HepG2 (cell line): Measurements from ENCODE around the gene BCL6B. TPM values are rescaled to one million over a fixed set of nuclear protein-coding genes. Genes with fewer than 3 reads are reported as not detected.

Source experiments
- ATAC-seq: fragments of 200-7000 bp; cut with Tn5 transposase; 3 replicates; pipeline ENCODE4 v1.9.1; 2020; ENCODE audit warnings: mild to moderate bottlenecking, moderate library complexity
- BruUV-seq: library from RNA; stranded (reverse); fragments of 400-500 nt; replicated peaks from 2 replicates; lab custom pipeline; 2021; lab: Mats Ljungman, UMichigan
- CTCF ChIA-PET: fragments of 300-600 bp; formaldehyde crosslinking; extraction: SDS; loops from one replicate; lab custom pipeline; 2021; ENCODE audit warnings: low total read pairs, inconsistent platforms, low intra/inter-chr PET ratio; lab: Yijun Ruan, JAX
- POLR2A ChIA-PET: fragments of 350-600 bp; sonication (Branson Sonifier 250); formaldehyde crosslinking; loops from one replicate; lab custom pipeline; 2020; ENCODE audit warnings: antibody characterized with exemption, inconsistent platforms; lab: Yijun Ruan, JAX
- DNase-seq: peaks from one replicate; pipeline ENCODE4 v3.0.0-alpha.2; 2015; ENCODE audit warnings: low spot score
- FAIRE-seq: peaks from 3 replicates; lab custom pipeline; 2011; peaks lifted over from hg19 to GRCh38; lab: Jason Lieb, UNC
- H2AFZ ChIP-seq: one replicate; pipeline ENCODE4 v1.6.1; 2011; ENCODE audit warnings: low read length, inconsistent platforms
- H3K27ac ChIP-seq: fragments of 300-600 bp; 3 replicates; pipeline ENCODE4 v1.8.0; 2011; ENCODE audit warnings: mixed run types, mild to moderate bottlenecking, mixed read lengths, low read length, inconsistent platforms; ENCODE audit not compliant: insufficient read depth; ENCODE audit errors: extremely low read length
- H3K27me3 ChIP-seq, 2 experiments: fragments of 200-600 bp in 1 of 2; 2 replicates in 1 of 2; 3 replicates in 1 of 2; pipeline versions ENCODE4 v1.6.0 to v1.8.0; 2011; ENCODE audit warnings: low read length in 2 of 2, mild to moderate bottlenecking in 2 of 2, moderate library complexity in 2 of 2, inconsistent platforms in 1 of 2; ENCODE audit not compliant: insufficient read depth in 2 of 2, control insufficient read depth in 1 of 2
- H3K36me3 ChIP-seq, 2 experiments: fragments of 200-600 bp in 1 of 2; replicated peaks in 1 of 2; 2 replicates in 1 of 2; 3 replicates in 1 of 2; pipeline versions ENCODE4 v1.5.1 to v1.8.0; 2011; ENCODE audit warnings: low read length in 2 of 2, inconsistent platforms in 1 of 2; ENCODE audit not compliant: insufficient read depth in 2 of 2, control insufficient read depth in 1 of 2
- H3K4me1 ChIP-seq: 2 replicates; pipeline ENCODE4 v1.5.1; 2012; ENCODE audit warnings: low read length, inconsistent platforms; ENCODE audit not compliant: insufficient read depth
- H3K4me2 ChIP-seq: 2 replicates; pipeline ENCODE4 v1.6.0; 2011; ENCODE audit warnings: low read depth, low read length, inconsistent platforms
- H3K4me3 ChIP-seq, 3 experiments: fragments of 200-600 bp in 1 of 3; sonication (generic), shearing (Covaris generic) in 1 of 3; replicated peaks in 1 of 3; 2 replicates each; pipeline ENCODE4 v1.5.1; 2011 to 2016; ENCODE audit warnings: low read length in 3 of 3, inconsistent platforms in 2 of 3, low read depth in 2 of 3, mild to moderate bottlenecking in 2 of 3, control low read depth in 1 of 3, mixed read lengths in 1 of 3; ENCODE audit not compliant: insufficient read depth in 1 of 3
- H3K79me2 ChIP-seq: one replicate; pipeline ENCODE4 v1.6.1; 2011; ENCODE audit warnings: low read length, inconsistent platforms; ENCODE audit not compliant: insufficient read depth
- H3K9ac ChIP-seq: 2 replicates; pipeline ENCODE4 v1.6.0; 2011; ENCODE audit warnings: mild to moderate bottlenecking, low read depth, low read length, inconsistent platforms; ENCODE audit not compliant: insufficient read depth
- H3K9me3 ChIP-seq: 2 replicates; pipeline ENCODE4 v1.5.1; 2012; ENCODE audit warnings: mild to moderate bottlenecking, low read length
- H4K20me1 ChIP-seq: 2 replicates; pipeline ENCODE4 v1.6.0; 2011; ENCODE audit warnings: inconsistent platforms, mild to moderate bottlenecking, low read length, moderate library complexity; ENCODE audit not compliant: insufficient read depth
- HCFC1 ChIP-seq: fragments of 150-350 bp; IDR thresholded peaks from 2 replicates; pipeline ENCODE4 v1.6.1; 2014; ENCODE audit warnings: low read depth, low read length
- HIVEP1 ChIP-seq: sonication (generic); formaldehyde crosslinking; IDR thresholded peaks from 2 replicates; pipeline ENCODE4 v1.4.0; 2020; ENCODE audit warnings: mild to moderate bottlenecking, missing genetic modification reagents
- HNF4A ChIP-seq: sonication (generic); formaldehyde crosslinking; IDR thresholded peaks from 2 replicates; pipeline ENCODE4 v1.4.0; 2020; ENCODE audit warnings: missing genetic modification reagents
- HNRNPLL ChIP-seq: fragments of 200-400 bp; formaldehyde crosslinking; IDR thresholded peaks from 2 replicates; pipeline ENCODE4 v1.6.1; 2017; ENCODE audit warnings: mild to moderate bottlenecking, low read depth, low read length; ENCODE audit not compliant: poor library complexity, severe bottlenecking
- PLSCR1 ChIP-seq: sonication (generic); formaldehyde crosslinking; IDR thresholded peaks from 2 replicates; pipeline ENCODE4 v1.5.0; 2020; ENCODE audit warnings: missing genetic modification reagents, mild to moderate bottlenecking, borderline replicate concordance
- POLR2G ChIP-seq: fragments of 200-400 bp; formaldehyde crosslinking; IDR thresholded peaks from 2 replicates; pipeline ENCODE4 v1.6.1; 2018; ENCODE audit warnings: mild to moderate bottlenecking, low read depth, low read length, moderate library complexity
- RFXANK ChIP-seq: IDR thresholded peaks from 2 replicates; pipeline ENCODE4 v1.6.1; 2016
- ZNF121 ChIP-seq: sonication (generic); formaldehyde crosslinking; IDR thresholded peaks from 2 replicates; pipeline ENCODE4 v1.5.0; 2020; ENCODE audit warnings: mild to moderate bottlenecking, missing genetic modification reagents
- ZNF331 ChIP-seq: sonication (generic); formaldehyde crosslinking; IDR thresholded peaks from 2 replicates; pipeline ENCODE4 v1.4.0; 2020; ENCODE audit warnings: missing genetic modification reagents
- ZNF460 ChIP-seq: sonication (generic); formaldehyde crosslinking; IDR thresholded peaks from 2 replicates; pipeline ENCODE4 v1.5.1; 2020; ENCODE audit warnings: missing genetic modification reagents, mild to moderate bottlenecking, borderline replicate concordance
- ZNF7 ChIP-seq: IDR thresholded peaks from 2 replicates; pipeline ENCODE4 v1.6.1; 2016; ENCODE audit warnings: missing biosample characterization, missing genetic modification reagents
- ZNF720 ChIP-seq: sonication (generic); formaldehyde crosslinking; IDR thresholded peaks from 2 replicates; pipeline ENCODE4 v1.4.0; 2020; ENCODE audit warnings: missing genetic modification reagents
- WGBS: methylation state at CpG from one replicate; pipeline ENCODE4 v1.1.6; 2017; ENCODE audit warnings: low lambda C conversion rate; 5-methylcytosine and 5-hydroxymethylcytosine counted together
- in situ Hi-C: cut with HindIII; loops from 2 replicates; pipeline ENCODE4 v1.10.0; 2017; ENCODE audit warnings: low pct_unique_long_range_greater_than_20kb; ENCODE audit not compliant: extremely low pct_ligation_motif_present
- intact Hi-C: fragments of 100-400 bp; cut with micrococcal nuclease; formaldehyde crosslinking; loops from one replicate; pipeline ENCODE4 v1.10.0; 2022; ENCODE audit not compliant: unreplicated experiment
- polyA plus RNA-seq, 8 experiments: library from polyadenylated mRNA; depleted of rRNA in 3 of 8; stranded (reverse) in 7 of 8; unstranded in 1 of 8; fragments of >200 nt; fragmentation: Illumina TruSeq in 4 of 8; extraction: Trizol in 4 of 8; gene quantifications; 2 replicates each; pipeline versions ENCODE4 v1.2.1 to v1.2.3, GENCODE V29; 2011 to 2016; ENCODE audit warnings: low read depth in 4 of 8, missing spikeins in 1 of 8, mixed read lengths in 1 of 8; ENCODE audit not compliant: insufficient read depth in 1 of 8
- total RNA-seq, 5 experiments: library from RNA; depleted of rRNA; stranded (reverse); fragments of >200 nt; fragmentation: Illumina TruSeq; extraction: Trizol; gene quantifications; 2 replicates each; pipeline ENCODE4 v1.2.3, GENCODE V29; 2016; ENCODE audit warnings: low read depth in 1 of 5
- TF ChIP-seq, protein P1 (sequence below): sonication (generic); formaldehyde crosslinking; IDR thresholded peaks from 2 replicates; pipeline ENCODE4 v1.8.0; 2022; ENCODE audit warnings: mild to moderate bottlenecking, missing genetic modification reagents; ENCODE audit not compliant: insufficient replicate concordance

BCL6B gene
- total and polyA plus RNA-seq, 2 of the 13 experiments (the other 11 are each of a cell fraction or from before 2014, with no cell fraction given) = not detected

- ChIA-PET POLR2A (interaction anchor here (1.0 kb wide), 1 partner anchor 139 kb away, joined by 8 read pairs; the partner anchor contains the start of gene ASGR1), CTCF (no interaction called here)
- TF ChIP-seq HNF4A (CRISPR knock-in tag) (no peak), RFXANK (CRISPR knock-in tag) (no peak), ZNF121 (0 out of 2 replicates have a peak, but pooled peaks have one; percentile 52)
- H3K36me3 ChIP-seq = no peaks in the 10 kb centered on the region
- BruUV-seq = no TSS peak
- in situ Hi-C loops = loop anchor here (10.0 kb wide), 1 partner anchor 245 kb away; the partner anchor contains the start of gene SLC2A4
- 90% methylated on average over 5 of the region's 5 CpGs for WGBS
- intact Hi-C loops = no loop called here
- H3K79me2 ChIP-seq = peaks cover 13% of the 10 kb centered on the region
- H2AFZ ChIP-seq = no peak overlapping the region
- FAIRE-seq = no peak
- no peaks in the 10 kb centered on the region; a peak in 1 of 5 replicates for H3K27me3 ChIP-seq
- H3K4me2 ChIP-seq = peak overlapping the region; percentile 94
- peak overlapping the region in 2 of 3 experiments; percentile 24 to 32; a peak in 3 of 6 replicates for H3K4me3 ChIP-seq
- peak overlapping the region; percentile 74 for H3K27ac ChIP-seq
- DNase-seq = no peak
- H3K4me1 ChIP-seq = peaks cover 37% of the 10 kb centered on the region
- no peak overlapping the region for H3K9ac ChIP-seq
- H3K9me3 ChIP-seq = no peaks in the 10 kb centered on the region
- H4K20me1 ChIP-seq = no peaks in the 10 kb centered on the region
- no peak for ATAC-seq
These were observed 17.0 kb downstream of the BCL6B start for GRCh38 chr17:7039832-7040231.

- no peaks in the 10 kb centered on the region for H3K9me3 ChIP-seq
- no peaks in the 10 kb centered on the region for H3K36me3 ChIP-seq
- no peak overlapping the region for H3K4me3 ChIP-seq
- FAIRE-seq = no peak
- BruUV-seq = no TSS peak
- peaks cover 50% of the 10 kb centered on the region for H3K4me1 ChIP-seq
- DNase-seq = no peak
- no peak overlapping the region for H3K4me2 ChIP-seq
- ATAC-seq = no peak
- POLR2A ChIA-PET = no interaction called here
- CTCF ChIA-PET = no interaction called here
- WGBS = 83% methylated on average over 16 of the region's 43 CpGs
- no peak overlapping the region for H3K27ac ChIP-seq
- H3K9ac ChIP-seq = no peak overlapping the region
- intact Hi-C loops = no loop called here
- H3K79me2 ChIP-seq = peaks cover 4% of the 10 kb centered on the region
- no peaks in the 10 kb centered on the region for H4K20me1 ChIP-seq
- no peak overlapping the region for H2AFZ ChIP-seq
- in situ Hi-C loops = loop anchor here (10.0 kb wide), 1 partner anchor 243 kb away; the partner anchor contains the start of gene SLC2A4
- no peaks in the 10 kb centered on the region; a peak in 1 of 5 replicates for H3K27me3 ChIP-seq
- no peak for TF ChIP-seq HNRNPLL
- no peak for TF ChIP-seq ZNF7 (CRISPR knock-in tag)
- no peak for TF ChIP-seq ZNF460 (CRISPR knock-in tag)
- 0 out of 2 replicates have a peak, but pooled peaks have one; percentile 20 for TF ChIP-seq POLR2G
- TF ChIP-seq ZNF331 (CRISPR knock-in tag) = no peak
- no peak for TF ChIP-seq ZNF720 (CRISPR knock-in tag)
- no peak for TF ChIP-seq HIVEP1 (CRISPR knock-in tag)
- TF ChIP-seq PLSCR1 = no peak
- no peak for TF ChIP-seq HCFC1
- TF ChIP-seq, protein P1, sequence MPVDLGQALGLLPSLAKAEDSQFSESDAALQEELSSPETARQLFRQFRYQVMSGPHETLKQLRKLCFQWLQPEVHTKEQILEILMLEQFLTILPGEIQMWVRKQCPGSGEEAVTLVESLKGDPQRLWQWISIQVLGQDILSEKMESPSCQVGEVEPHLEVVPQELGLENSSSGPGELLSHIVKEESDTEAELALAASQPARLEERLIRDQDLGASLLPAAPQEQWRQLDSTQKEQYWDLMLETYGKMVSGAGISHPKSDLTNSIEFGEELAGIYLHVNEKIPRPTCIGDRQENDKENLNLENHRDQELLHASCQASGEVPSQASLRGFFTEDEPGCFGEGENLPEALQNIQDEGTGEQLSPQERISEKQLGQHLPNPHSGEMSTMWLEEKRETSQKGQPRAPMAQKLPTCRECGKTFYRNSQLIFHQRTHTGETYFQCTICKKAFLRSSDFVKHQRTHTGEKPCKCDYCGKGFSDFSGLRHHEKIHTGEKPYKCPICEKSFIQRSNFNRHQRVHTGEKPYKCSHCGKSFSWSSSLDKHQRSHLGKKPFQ (CRISPR knock-in tag) = no peak
These were observed 19.0 kb downstream of the BCL6B start for GRCh38 chr17:7041607-7042500.
